Heart left ventricle (tissue), 16 donors: ENCODE measurements around the gene TMX3. TPM values are rescaled to one million over a fixed set of nuclear protein-coding genes. Genes with fewer than 3 reads are reported as not detected.

Experiments used
- ATAC-seq, 4 donors: fragments of 200-7000 bp; cut with Tn5 transposase; one replicate each; pipeline ENCODE4 v1.9.1; 2020 to 2022; ENCODE audit warnings: moderate library complexity in 4 of 4, mild to moderate bottlenecking in 3 of 4, moderate number of reproducible peaks in 1 of 4
- DNase-seq, 5 donors: peaks; one replicate each; pipeline ENCODE4 v3.0.0-alpha.2; 2020
- H3K27ac ChIP-seq, 12 donors: fragments of 200-600 bp; sonication (generic) in 4 of 12; one replicate each; pipeline versions ENCODE4 v1.5.0 to v1.8.0; 2016 to 2022; ENCODE audit warnings: mild to moderate bottlenecking in 2 of 12
- H3K27me3 ChIP-seq, 9 donors: fragments of 200-600 bp; sonication (generic) in 2 of 9; one replicate each; pipeline versions ENCODE4 v1.5.1 to v1.8.0; 2016 to 2022; ENCODE audit warnings: mild to moderate bottlenecking in 3 of 9
- H3K36me3 ChIP-seq, 9 donors: fragments of 200-600 bp; sonication (generic) in 2 of 9; one replicate each; pipeline versions ENCODE4 v1.5.0 to v1.8.0; 2018 to 2022; ENCODE audit warnings: mild to moderate bottlenecking in 2 of 9
- H3K4me1 ChIP-seq, 12 donors: fragments of 200-600 bp; sonication (generic) in 4 of 12; one replicate each; pipeline versions ENCODE4 v1.5.0 to v1.8.0; 2016 to 2022; ENCODE audit warnings: mild to moderate bottlenecking in 3 of 12
- H3K4me3 ChIP-seq, 12 donors: fragments of 200-600 bp; sonication (generic) in 4 of 12; one replicate each; pipeline versions ENCODE4 v1.5.0 to v1.8.0; 2017 to 2022; ENCODE audit warnings: mild to moderate bottlenecking in 9 of 12, moderate library complexity in 4 of 12
- H3K9me3 ChIP-seq, 12 donors: fragments of 200-600 bp; sonication (generic) in 4 of 12; one replicate each; pipeline versions ENCODE4 v1.5.0 to v1.8.0; 2016 to 2022; ENCODE audit warnings: mild to moderate bottlenecking in 1 of 12
- CTCF ChIP-seq, 12 donors: fragments of 200-600 bp; sonication (generic) in 4 of 12; IDR thresholded peaks; one replicate each; pipeline versions ENCODE4 v1.5.0 to v1.8.0; 2018 to 2022; ENCODE audit warnings: antibody characterized with exemption in 12 of 12, mild to moderate bottlenecking in 5 of 12
- POLR2A ChIP-seq, 2 donors: fragments of 450-650 bp; IDR thresholded peaks; one replicate each; pipeline ENCODE4 v1.6.1; 2017; ENCODE audit warnings: antibody characterized with exemption in 2 of 2, mild to moderate bottlenecking in 2 of 2, moderate library complexity in 2 of 2
- WGBS, 4 donors: extraction: QIAGEN DNeasy Blood & Tissue Kit in 2 of 4; methylation state at CpG; one replicate each; pipeline versions ENCODE4 v1.1.5 to v1.1.7; 2013 to 2018; 5-methylcytosine and 5-hydroxymethylcytosine counted together
- intact Hi-C, 10 donors: fragments of 100-400 bp; cut with DNase I; formaldehyde crosslinking; loops; one replicate each; pipeline versions ENCODE4 v1.11.1 to v1.14.2; 2022
- polyA plus RNA-seq, 2 donors: library from polyadenylated mRNA; stranded (reverse); fragments of 200-250 nt; gene quantifications; one replicate each; pipeline ENCODE4 v1.2.3, GENCODE V29; 2013
- total RNA-seq, 9 donors: library from RNA; depleted of rRNA in 2 of 9; stranded (reverse); fragments of >200 nt in 2 of 9; fragmentation: NEBNext Ultra II Directional in 3 of 9; extraction: Animal tissue kit (Norgen Biotek cat#: 25700) in 3 of 9; gene quantifications; one replicate each; pipeline versions ENCODE4 v1.1.0 to v1.2.4, GENCODE V29; 2016 to 2023
- donor health status: ischemic (EF 13 %, LVEDD 7.1; RV severe dilation, severe dysfunction).
- donor health status: healthy with polysubstance abuse.
- donor health status: DM: no; HTN: yes; CAD: no.
- donor health status: DM: no; HTN: no; CAD: no.
- donor health status: ischemic (EF 25% LVEDD 6.9; RV normal size, moderate dysfunction).
- donor health status: ischemic (EF 25% LVEDD 5.7; RV mildly dilated, moderate dysfunction).
- donor health status: healthy.
- donor health status: DM: yes; HTN: yes; CAD: no.
- donor health status: ischemic (EF 35%, LVEDD 5.7; RV mildly dilated, moderate dysfunction).
- donor health status: nonischemic (EF 11% LVEDD 7.7; RV severe dilation, severe dysfunction).
- donor health status: DM: yes; HTN: yes; CAD: no.
- donor health status: PGD.
- donor health status: ischemic (EF 29% LVEDD 5.4; RV normal size, mild dysfunction).
- donor health status: nonischemic (EF 23%, LVEDD 6.1; RV moderate dilation, normal function).

TMX3 gene
- total and polyA plus RNA-seq, 11 donors: 13.0 to 39.0 (median 28.1) TPM

DNA sequence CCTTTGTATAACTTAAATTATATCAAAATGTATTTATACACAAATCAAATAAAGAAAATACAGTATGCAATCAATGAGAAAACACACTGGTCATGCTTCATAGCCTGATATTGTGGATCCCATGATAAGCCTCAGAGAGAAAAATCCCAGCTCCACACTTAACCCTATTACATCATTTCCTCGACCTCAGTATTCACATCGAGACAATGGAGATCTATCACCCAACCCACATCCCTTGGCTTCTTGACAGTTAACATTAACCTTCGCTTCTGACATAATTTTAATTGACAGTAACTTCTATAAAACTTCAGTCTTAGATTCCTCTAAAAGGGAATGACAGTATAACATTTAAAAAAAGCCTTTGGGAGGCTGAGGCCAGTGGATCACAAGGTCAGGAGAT lies 11.6 kb downstream of the TMX3 start:
- Histone ChIP-seq H3K27ac (no peak overlapping the region), H3K4me3 (no peak overlapping the region), H3K36me3 (peaks cover 0 to 86% (median 39%) of the 10 kb centered on the region in 9 donors), H3K4me1 (peaks cover 0 to 16% (median 2%) of the 10 kb centered on the region in 12 donors), H3K9me3 (no peaks in the 10 kb centered on the region), H3K27me3 (no peaks in the 10 kb centered on the region)
- DNase-seq (no peak), ATAC-seq (peak in 1 of 4 donors; percentile 44)
- TF ChIP-seq CTCF (IDR thresholded peaks at IDR 0.05) (no peak), POLR2A (IDR thresholded peaks at IDR 0.05) (no peak)
- WGBS, 4 donors: 46 to 73% (median 56%) methylated on average over 3 of the region's 3 CpGs
- intact Hi-C loops: no loop called here

GRCh38 chr18:68701353-68701752 lies 13.6 kb downstream of the TMX3 start:
- no peak for TF ChIP-seq CTCF (IDR thresholded peaks at IDR 0.05)
- TF ChIP-seq POLR2A (IDR thresholded peaks at IDR 0.05): no peak
- H3K4me3 ChIP-seq: no peak overlapping the region
- no peaks in the 10 kb centered on the region for H3K9me3 ChIP-seq
- DNase-seq: no peak
- peaks cover 0 to 91% (median 35%) of the 10 kb centered on the region in 9 donors for H3K36me3 ChIP-seq
- intact Hi-C loops: no loop called here
- no peak overlapping the region for H3K27ac ChIP-seq
- no peaks in the 10 kb centered on the region for H3K27me3 ChIP-seq
- no peak for ATAC-seq
- peaks cover 0 to 15% (median 0%) of the 10 kb centered on the region in 12 donors for H3K4me1 ChIP-seq
- WGBS, 4 donors: 93 to 96% (median 94%) methylated on average over 4 of the region's 4 CpGs

GRCh38 chr18:68699043-68699442 lies 15.9 kb downstream of the TMX3 start:
- Histone ChIP-seq H3K4me1 (no peaks in the 10 kb centered on the region), H3K36me3 (peaks cover 0 to 91% (median 48%) of the 10 kb centered on the region in 9 donors), H3K9me3 (no peaks in the 10 kb centered on the region), H3K27ac (no peak overlapping the region), H3K4me3 (no peak overlapping the region), H3K27me3 (no peaks in the 10 kb centered on the region)
- ATAC-seq (no peak), DNase-seq (no peak)
- intact Hi-C loops: no loop called here
- TF ChIP-seq CTCF (IDR thresholded peaks at IDR 0.05) (no peak), POLR2A (IDR thresholded peaks at IDR 0.05) (no peak)
- 93 to 100% (median 99%) methylated on average over 1 of the region's 1 CpG for WGBS, 4 donors

- H3K4me1 ChIP-seq: no peaks in the 10 kb centered on the region
- intact Hi-C loops: no loop called here
- DNase-seq (no peak), ATAC-seq (no peak)
- H3K27ac ChIP-seq: no peak overlapping the region
- H3K27me3 ChIP-seq: no peaks in the 10 kb centered on the region
- H3K36me3 ChIP-seq: peaks cover 0 to 94% (median 66%) of the 10 kb centered on the region in 9 donors
- TF ChIP-seq POLR2A (IDR thresholded peaks at IDR 0.05) (no peak), CTCF (IDR thresholded peaks at IDR 0.05) (no peak)
- no peaks in the 10 kb centered on the region for H3K9me3 ChIP-seq
- no peak overlapping the region for H3K4me3 ChIP-seq
- WGBS, 4 donors: 92 to 99% (median 96%) methylated on average over 2 of the region's 2 CpGs
Observed at GRCh38 chr18:68696937-68697336, 18.0 kb downstream of the TMX3 start.
